B cell (primary cell): Measurements from ENCODE around the gene SLCO4C1. TPM values are rescaled to one million over a fixed set of nuclear protein-coding genes. Genes with fewer than 3 reads are reported as not detected.

Experiments used
- ATAC-seq: fragments of 200-7000 bp; cut with Tn5 transposase; one replicate; pipeline ENCODE4 v1.10.0; 2021; ENCODE audit warnings: low read depth, mild to moderate bottlenecking, moderate number of reproducible peaks, moderate library complexity
- CTCF ChIA-PET: fragments of 350-600 bp; sonication (Branson Sonifier 250); formaldehyde crosslinking; loops from one replicate; lab custom pipeline; 2021; ENCODE audit warnings: antibody characterized with exemption, inconsistent platforms; lab: Charles Lee
- POLR2A ChIA-PET: fragments of 350-600 bp; sonication (Branson Sonifier 250); formaldehyde crosslinking; loops from one replicate; lab custom pipeline; 2021; ENCODE audit warnings: antibody characterized with exemption; lab: Charles Lee
- DNase-seq: peaks from one replicate; pipeline ENCODE4 v3.0.0; 2013
- H2AFZ ChIP-seq: 2 replicates; pipeline ENCODE4 v1.6.1; 2012; ENCODE audit warnings: mild to moderate bottlenecking, low read depth, low read length; ENCODE audit not compliant: insufficient read depth, poor library complexity, severe bottlenecking
- H3K27ac ChIP-seq, 2 donors: 1 replicate in 1 of 2; 2 replicates in 1 of 2; pipeline ENCODE4 v1.5.1; 2012 to 2013; ENCODE audit warnings: low read length in 2 of 2, mild to moderate bottlenecking in 2 of 2, moderate library complexity in 1 of 2
- H3K27me3 ChIP-seq, 4 experiments: fragments of 200-600 bp in 1 of 4; sonication (generic) in 1 of 4; replicated peaks in 1 of 4; 1 replicate in 2 of 4; 2 replicates in 2 of 4; pipeline versions ENCODE4 v1.6.1 to v1.7.0; 2013 to 2016; ENCODE audit warnings: low read length in 3 of 4, mild to moderate bottlenecking in 2 of 4, mixed read lengths in 1 of 4, moderate library complexity in 1 of 4; ENCODE audit not compliant: insufficient read depth in 4 of 4, control insufficient read depth in 3 of 4; ENCODE audit errors: control extremely low read depth in 1 of 4
- H3K36me3 ChIP-seq, 2 experiments: replicated peaks in 1 of 2; 1 replicate in 1 of 2; 2 replicates in 1 of 2; pipeline versions ENCODE4 v1.6.1 to v1.7.1; 2013; ENCODE audit warnings: low read length in 1 of 2; ENCODE audit not compliant: insufficient read depth in 2 of 2, control insufficient read depth in 1 of 2; ENCODE audit errors: control extremely low read depth in 1 of 2, extremely low read depth in 1 of 2
- H3K4me1 ChIP-seq, 2 donors: fragments of 200-600 bp in 1 of 2; sonication (generic) in 1 of 2; 1 replicate in 1 of 2; 2 replicates in 1 of 2; pipeline versions ENCODE4 v1.5.1 to v1.6.1; 2013 to 2017; ENCODE audit warnings: low read length in 2 of 2; ENCODE audit not compliant: control insufficient read depth in 2 of 2, insufficient read depth in 2 of 2
- H3K4me2 ChIP-seq: replicated peaks from 2 replicates; pipeline ENCODE3; 2012; ENCODE audit warnings: mild to moderate bottlenecking, low read depth, low read length; ENCODE audit not compliant: poor library complexity, severe bottlenecking
- H3K4me3 ChIP-seq, 5 experiments: fragments of 200-600 bp in 1 of 5; sonication (generic) in 1 of 5; 1 replicate in 3 of 5; 2 replicates in 2 of 5; pipeline versions ENCODE4 v1.5.1 to v1.7.0; 2011 to 2016; ENCODE audit warnings: low read length in 4 of 5, mild to moderate bottlenecking in 4 of 5, low read depth in 2 of 5, control low read depth in 1 of 5, moderate library complexity in 1 of 5; ENCODE audit not compliant: insufficient read depth in 1 of 5; ENCODE audit errors: control extremely low read depth in 1 of 5, extremely low read depth in 1 of 5
- H3K79me2 ChIP-seq: fragments of 200-600 bp; sonication (generic); one replicate; pipeline ENCODE4 v1.6.0; 2016; ENCODE audit warnings: low read length; ENCODE audit not compliant: control insufficient read depth, insufficient read depth
- H3K9ac ChIP-seq: fragments of 200-600 bp; sonication (generic); 2 replicates; pipeline ENCODE4 v1.6.1; 2017; ENCODE audit warnings: mild to moderate bottlenecking, low read length, moderate library complexity
- H3K9me3 ChIP-seq, 3 donors: one replicate each; pipeline versions ENCODE4 v1.6.1 to v1.7.1; 2013; ENCODE audit warnings: low read length in 2 of 3; ENCODE audit not compliant: control insufficient read depth in 2 of 3, insufficient read depth in 1 of 3; ENCODE audit errors: control extremely low read depth in 1 of 3
- H4K20me1 ChIP-seq: 2 replicates; pipeline ENCODE4 v1.6.0; 2012; ENCODE audit warnings: mild to moderate bottlenecking, low read length; ENCODE audit not compliant: insufficient read depth, control insufficient read depth, poor library complexity, severe bottlenecking
- H3K27ac Mint-ChIP-seq: one replicate; pipeline ENCODE4 v1.8.0; 2021; ENCODE audit warnings: mixed read lengths
- H3K27me3 Mint-ChIP-seq: one replicate; pipeline ENCODE4 v1.8.0; 2021; ENCODE audit warnings: mixed read lengths
- H3K4me1 Mint-ChIP-seq: one replicate; pipeline ENCODE4 v1.8.0; 2021; ENCODE audit warnings: mixed read lengths
- H3K4me3 Mint-ChIP-seq: one replicate; pipeline ENCODE4 v1.8.0; 2021; ENCODE audit warnings: mixed read lengths
- H3K9me3 Mint-ChIP-seq: one replicate; pipeline ENCODE4 v1.8.0; 2022; ENCODE audit warnings: mixed read lengths; ENCODE audit not compliant: insufficient read depth
- EZH2 ChIP-seq: IDR thresholded peaks from 2 replicates; pipeline ENCODE4 v1.6.1; 2012; ENCODE audit warnings: borderline replicate concordance, low read depth, mild to moderate bottlenecking, moderate library complexity, low read length; ENCODE audit not compliant: insufficient read depth, poor library complexity, severe bottlenecking
- WGBS: methylation state at CpG from one replicate; pipeline ENCODE4 v1.1.5; 2013; ENCODE audit warnings: missing lambda C conversion rate; ENCODE audit not compliant: insufficient coverage; 5-methylcytosine and 5-hydroxymethylcytosine counted together
- intact Hi-C: fragments of 100-400 bp; cut with micrococcal nuclease; formaldehyde crosslinking; loops from one replicate; pipeline ENCODE4 v1.10.0; 2022
- polyA plus RNA-seq: library from polyadenylated mRNA; depleted of rRNA; stranded (reverse); fragments of >200 nt; gene quantifications from 2 replicates; pipeline ENCODE4 v1.2.3, GENCODE V29; 2012
- total RNA-seq, 2 donors: library from RNA; stranded (reverse); fragments of 120-200 nt in 1 of 2; gene quantifications; 1 replicate in 1 of 2; 2 replicates in 1 of 2; pipeline versions ENCODE4 v1.2.3 to v1.2.4, GENCODE V29; 2013 to 2022
- TF ChIP-seq, protein P1 (sequence below): fragments of 200-600 bp; IDR thresholded peaks from one replicate; pipeline ENCODE4 v1.8.0; 2022; ENCODE audit warnings: antibody characterized with exemption, mild to moderate bottlenecking

SLCO4C1 gene
- total and polyA plus RNA-seq, 2 donors (not counting 1 experiment from before 2014, with no cell fraction given), result 0.36 to 0.42 TPM

DNA sequence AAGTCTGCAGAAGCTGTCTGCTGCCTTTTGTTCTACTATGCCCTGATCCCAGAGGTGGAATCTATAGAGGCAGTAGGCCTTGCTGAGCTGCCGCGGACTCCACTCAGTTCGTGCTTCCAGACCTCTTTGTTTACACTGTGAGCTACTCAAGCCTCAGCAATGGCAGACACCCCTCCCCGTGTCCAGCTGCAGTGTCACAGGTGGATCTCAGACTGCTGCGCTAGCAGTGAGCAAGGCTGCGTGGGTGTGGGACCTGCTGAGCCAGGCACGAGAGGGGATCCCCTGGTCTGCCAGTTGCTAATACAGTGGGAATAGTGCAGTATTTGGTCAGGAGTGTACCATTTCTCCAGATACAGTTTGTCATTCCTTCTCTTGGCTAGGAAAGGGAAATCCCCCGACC lies 99.6 kb downstream of the SLCO4C1 start:
- H3K4me3 Mint-ChIP-seq, result no peak overlapping the region
- Histone ChIP-seq H3K4me3 (no peak overlapping the region), H2AFZ (no peak overlapping the region), H3K27me3 (no peaks in the 10 kb centered on the region), H4K20me1 (no peaks in the 10 kb centered on the region), H3K27ac (no peak overlapping the region), H3K4me1 (no peaks in the 10 kb centered on the region), H3K79me2 (no peaks in the 10 kb centered on the region), H3K4me2 (no peak overlapping the region), H3K9ac (no peak overlapping the region), H3K36me3 (no peaks in the 10 kb centered on the region), H3K9me3 (no peaks in the 10 kb centered on the region)
- ChIA-PET CTCF (no interaction called here), POLR2A (no interaction called here)
- TF ChIP-seq, protein P1, sequence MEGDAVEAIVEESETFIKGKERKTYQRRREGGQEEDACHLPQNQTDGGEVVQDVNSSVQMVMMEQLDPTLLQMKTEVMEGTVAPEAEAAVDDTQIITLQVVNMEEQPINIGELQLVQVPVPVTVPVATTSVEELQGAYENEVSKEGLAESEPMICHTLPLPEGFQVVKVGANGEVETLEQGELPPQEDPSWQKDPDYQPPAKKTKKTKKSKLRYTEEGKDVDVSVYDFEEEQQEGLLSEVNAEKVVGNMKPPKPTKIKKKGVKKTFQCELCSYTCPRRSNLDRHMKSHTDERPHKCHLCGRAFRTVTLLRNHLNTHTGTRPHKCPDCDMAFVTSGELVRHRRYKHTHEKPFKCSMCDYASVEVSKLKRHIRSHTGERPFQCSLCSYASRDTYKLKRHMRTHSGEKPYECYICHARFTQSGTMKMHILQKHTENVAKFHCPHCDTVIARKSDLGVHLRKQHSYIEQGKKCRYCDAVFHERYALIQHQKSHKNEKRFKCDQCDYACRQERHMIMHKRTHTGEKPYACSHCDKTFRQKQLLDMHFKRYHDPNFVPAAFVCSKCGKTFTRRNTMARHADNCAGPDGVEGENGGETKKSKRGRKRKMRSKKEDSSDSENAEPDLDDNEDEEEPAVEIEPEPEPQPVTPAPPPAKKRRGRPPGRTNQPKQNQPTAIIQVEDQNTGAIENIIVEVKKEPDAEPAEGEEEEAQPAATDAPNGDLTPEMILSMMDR, result no peak
- TF ChIP-seq EZH2, result no peak
- H3K9me3 Mint-ChIP-seq, result peaks cover 5% of the 10 kb centered on the region
- intact Hi-C loops, result no loop called here
- H3K27me3 Mint-ChIP-seq, result peaks cover 4% of the 10 kb centered on the region
- ATAC-seq (no peak), DNase-seq (no peak)
- H3K27ac Mint-ChIP-seq, result no peak overlapping the region
- 92% methylated on average over 8 of the region's 8 CpGs for WGBS
- no peaks in the 10 kb centered on the region for H3K4me1 Mint-ChIP-seq

Other genes starting within 250 kb of the SLCO4C1 start
- not detected in 2 replicates for gene SLCO6A1, start 202.7 kb upstream of the SLCO4C1 start, total RNA-seq
- not detected in 2 replicates for gene SLCO6A1, start 202.7 kb upstream of the SLCO4C1 start, polyA plus RNA-seq